ENCODE data around the gene KRT14.

GRCh38 chr17:41629826-41630670, 43.4 kb upstream of the KRT14 start:
- TF ChIP-seq POLR2A (IDR thresholded peaks at IDR 0.05; ENCODE audit: low read depth, low read length) (no peak), TAF1 (IDR thresholded peaks at IDR 0.05; ENCODE audit: borderline replicate concordance, low read depth, low read length) (no peak)
